Activated CD8-positive, alpha-beta T cell treated with anti-CD3 and anti-CD28 coated beads for 36 hours (primary cell): ENCODE measurements around the gene MTUS2. TPM values are rescaled to one million over a fixed set of nuclear protein-coding genes. Genes with fewer than 3 reads are reported as not detected.

Source experiments
- ATAC-seq: fragments of 200-7000 bp; cut with Tn5 transposase; one replicate; pipeline ENCODE4 v1.10.0; 2021; ENCODE audit warnings: mild to moderate bottlenecking, moderate library complexity
- CTCF ChIA-PET: fragments of 350-600 bp; sonication (Branson Sonifier 250); formaldehyde crosslinking; loops from one replicate; lab custom pipeline; 2021; ENCODE audit warnings: antibody characterized with exemption; lab: Charles Lee
- POLR2A ChIA-PET: fragments of 350-600 bp; sonication (Branson Sonifier 250); formaldehyde crosslinking; loops from one replicate; lab custom pipeline; 2021; ENCODE audit warnings: antibody characterized with exemption; lab: Charles Lee
- DNase-seq: peaks from one replicate; pipeline ENCODE4 v3.0.0-alpha.2; 2020
- H3K27ac Mint-ChIP-seq: one replicate; pipeline ENCODE4 v1.8.0; 2021; ENCODE audit warnings: mild to moderate bottlenecking, mixed read lengths
- H3K27me3 Mint-ChIP-seq: one replicate; pipeline ENCODE4 v1.8.0; 2021; ENCODE audit warnings: mixed read lengths
- H3K36me3 Mint-ChIP-seq: one replicate; pipeline ENCODE4 v1.8.0; 2021; ENCODE audit warnings: low read depth, mixed read lengths
- H3K4me1 Mint-ChIP-seq: one replicate; pipeline ENCODE4 v1.8.0; 2021; ENCODE audit warnings: low read depth, mixed read lengths
- H3K4me3 Mint-ChIP-seq: one replicate; pipeline ENCODE4 v1.8.0; 2021; ENCODE audit warnings: mild to moderate bottlenecking, moderate library complexity, mixed read lengths
- H3K9me3 Mint-ChIP-seq: one replicate; pipeline ENCODE4 v1.8.0; 2021; ENCODE audit warnings: mixed read lengths
- CTCF ChIP-seq: fragments of 200-600 bp; IDR thresholded peaks from one replicate; pipeline ENCODE4 v1.8.0; 2022; ENCODE audit warnings: antibody characterized with exemption, mild to moderate bottlenecking
- intact Hi-C: fragments of 100-400 bp; cut with micrococcal nuclease; formaldehyde crosslinking; loops from one replicate; pipeline ENCODE4 v1.10.0; 2022
- total RNA-seq, 2 experiments: library from RNA; stranded (reverse); gene quantifications; one replicate each; pipeline ENCODE4 v1.2.3, GENCODE V29; 2021

Gene MTUS2
- total RNA-seq, 2 experiments from 2014 or later = not detected

GRCh38 chr13:29050719-29051118 is 230.6 kb downstream of the MTUS2 start:
- Mint-ChIP-seq H3K9me3 (peaks cover 24% of the 10 kb centered on the region), H3K4me1 (no peaks in the 10 kb centered on the region), H3K4me3 (no peak overlapping the region), H3K36me3 (no peaks in the 10 kb centered on the region), H3K27me3 (peaks cover 3% of the 10 kb centered on the region), H3K27ac (no peak overlapping the region)
- TF ChIP-seq CTCF = no peak
- POLR2A ChIA-PET = no interaction called here
- intact Hi-C loops = no loop called here
- DNase-seq (no peak), ATAC-seq (no peak)
- CTCF ChIA-PET = no interaction called here

- DNase-seq (no peak), ATAC-seq (no peak)
- no peaks in the 10 kb centered on the region for H3K27me3 Mint-ChIP-seq
- intact Hi-C loops = no loop called here
- H3K4me1 Mint-ChIP-seq = no peaks in the 10 kb centered on the region
- CTCF ChIA-PET = no interaction called here
- no peak overlapping the region for H3K27ac Mint-ChIP-seq
- H3K36me3 Mint-ChIP-seq = no peaks in the 10 kb centered on the region
- no peak overlapping the region for H3K4me3 Mint-ChIP-seq
- no peak for TF ChIP-seq CTCF
- peaks cover 31% of the 10 kb centered on the region for H3K9me3 Mint-ChIP-seq
- POLR2A ChIA-PET = no interaction called here
These were observed 239.7 kb downstream of the MTUS2 start for GRCh38 chr13:29059800-29060199.

- no peak for ATAC-seq
These were observed 245.0 kb downstream of the MTUS2 start for GRCh38 chr13:29065142-29065541.

GRCh38 chr13:29067306-29067945 is 247.3 kb downstream of the MTUS2 start:
- DNase-seq = no peak
- Mint-ChIP-seq H3K4me3 (no peak overlapping the region), H3K4me1 (no peaks in the 10 kb centered on the region), H3K9me3 (no peaks in the 10 kb centered on the region), H3K36me3 (no peaks in the 10 kb centered on the region), H3K27ac (no peak overlapping the region), H3K27me3 (no peaks in the 10 kb centered on the region)
- no peak for ATAC-seq
- no peak for TF ChIP-seq CTCF
- intact Hi-C loops = no loop called here
- POLR2A ChIA-PET = no interaction called here
- CTCF ChIA-PET = no interaction called here

More at GRCh38 chr13:29065142-29065541, 245.0 kb downstream of the MTUS2 start:
- no peak for DNase-seq
- Mint-ChIP-seq H3K9me3 (peaks cover 5% of the 10 kb centered on the region), H3K27me3 (no peaks in the 10 kb centered on the region), H3K4me1 (no peaks in the 10 kb centered on the region), H3K27ac (no peak overlapping the region), H3K4me3 (no peak overlapping the region), H3K36me3 (no peaks in the 10 kb centered on the region)
- ChIA-PET CTCF (no interaction called here), POLR2A (no interaction called here)
- intact Hi-C loops = no loop called here
- no peak for TF ChIP-seq CTCF

GRCh38 chr13:29073755-29074154 is 253.6 kb downstream of the MTUS2 start:
- ChIA-PET POLR2A (no interaction called here), CTCF (no interaction called here)
- intact Hi-C loops = no loop called here
- ATAC-seq (no peak), DNase-seq (no peak)
- Mint-ChIP-seq H3K9me3 (peaks cover 1% of the 10 kb centered on the region), H3K4me3 (no peak overlapping the region), H3K36me3 (no peaks in the 10 kb centered on the region), H3K27me3 (no peaks in the 10 kb centered on the region), H3K27ac (no peak overlapping the region), H3K4me1 (no peaks in the 10 kb centered on the region)
- TF ChIP-seq CTCF = no peak
